ENCODE results near the gene RPS6KA5.
A peak's percentile ranks its signal among the peaks of the same experiment; 100 is the strongest.

DNA sequence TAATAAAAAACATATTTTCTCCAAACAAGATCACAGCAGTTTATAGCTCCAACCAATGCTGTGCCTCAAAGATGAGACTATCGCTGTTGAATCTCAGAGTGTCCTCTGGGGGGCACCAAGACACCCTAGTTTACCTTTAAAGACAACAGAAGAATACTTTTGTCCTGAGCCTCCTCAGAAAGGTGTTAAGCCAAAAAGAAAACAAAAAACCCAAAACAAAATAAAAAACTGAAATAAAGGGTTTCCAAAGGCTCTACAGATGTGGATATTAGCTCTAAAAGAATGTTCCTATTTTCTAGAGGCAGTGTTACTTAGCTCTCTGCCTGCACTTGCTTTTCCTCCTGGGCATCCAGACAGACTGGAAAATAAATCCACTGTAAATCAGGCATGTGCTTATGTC lies 157.3 kb downstream of the RPS6KA5 start:
- TF ChIP-seq, protein P1, sequence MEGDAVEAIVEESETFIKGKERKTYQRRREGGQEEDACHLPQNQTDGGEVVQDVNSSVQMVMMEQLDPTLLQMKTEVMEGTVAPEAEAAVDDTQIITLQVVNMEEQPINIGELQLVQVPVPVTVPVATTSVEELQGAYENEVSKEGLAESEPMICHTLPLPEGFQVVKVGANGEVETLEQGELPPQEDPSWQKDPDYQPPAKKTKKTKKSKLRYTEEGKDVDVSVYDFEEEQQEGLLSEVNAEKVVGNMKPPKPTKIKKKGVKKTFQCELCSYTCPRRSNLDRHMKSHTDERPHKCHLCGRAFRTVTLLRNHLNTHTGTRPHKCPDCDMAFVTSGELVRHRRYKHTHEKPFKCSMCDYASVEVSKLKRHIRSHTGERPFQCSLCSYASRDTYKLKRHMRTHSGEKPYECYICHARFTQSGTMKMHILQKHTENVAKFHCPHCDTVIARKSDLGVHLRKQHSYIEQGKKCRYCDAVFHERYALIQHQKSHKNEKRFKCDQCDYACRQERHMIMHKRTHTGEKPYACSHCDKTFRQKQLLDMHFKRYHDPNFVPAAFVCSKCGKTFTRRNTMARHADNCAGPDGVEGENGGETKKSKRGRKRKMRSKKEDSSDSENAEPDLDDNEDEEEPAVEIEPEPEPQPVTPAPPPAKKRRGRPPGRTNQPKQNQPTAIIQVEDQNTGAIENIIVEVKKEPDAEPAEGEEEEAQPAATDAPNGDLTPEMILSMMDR (IDR thresholded peaks at IDR 0.05; ENCODE audit: low read length): peak; percentile 80
- no peak for TF ChIP-seq EZH2 (IDR thresholded peaks at IDR 0.05; ENCODE audit: borderline replicate concordance, low read length)
